ENCODE measurements around the gene ARVCF.

The ARVCF gene

GRCh38 chr22:20052309-20053259 is 36.0 kb upstream of the ARVCF start:
- no peak overlapping the region for H3K4ac ChIP-seq (ENCODE audit: low read length)
- no peak overlapping the region for H3K4me3 ChIP-seq (ENCODE audit: low read length in 2 of 2)
- no peak overlapping the region for H4K91ac ChIP-seq (ENCODE audit: low read depth, low read length, poor library complexity)
- H3K14ac ChIP-seq (ENCODE audit: low read length) = no peak overlapping the region
- no peak overlapping the region for H4K8ac ChIP-seq (ENCODE audit: low read depth, low read length)
- peak overlapping the region; percentile 85 for H3K23ac ChIP-seq (ENCODE audit: low read depth, low read length, poor library complexity)
- no CpG with 5 or more reads among the region's 26 CpGs for WGBS, 2 donors (ENCODE audit: extremely low coverage in 2 of 2, insufficient read length in 2 of 2, insufficient replicate concordance in 1 of 2)
- peak overlapping the region; percentile 66 for H2BK5ac ChIP-seq (ENCODE audit: low read length)
- peaks cover 0 to 6% of the 10 kb centered on the region in 2 donors for H3K9me3 ChIP-seq (replicated peaks in 1 of 2; ENCODE audit: control insufficient read depth in 2 of 2, insufficient read depth in 1 of 2, low read depth in 1 of 2, low read length in 2 of 2)
- H3K9ac ChIP-seq (ENCODE audit: low read depth, low read length, poor library complexity) = no peak overlapping the region
- H3K18ac ChIP-seq (ENCODE audit: low read length) = no peak overlapping the region
- H2AK5ac ChIP-seq (ENCODE audit: low read depth, low read length) = no peak overlapping the region
- H3K27ac ChIP-seq (replicated peaks; ENCODE audit: low read length) = no peak overlapping the region
- H2BK120ac ChIP-seq (ENCODE audit: low read depth, low read length) = no peak overlapping the region
- peaks cover 0 to 11% of the 10 kb centered on the region in 2 donors for H3K36me3 ChIP-seq (replicated peaks in 1 of 2; ENCODE audit: control insufficient read depth in 2 of 2, insufficient read depth in 2 of 2, low read length in 2 of 2)
- no peaks in the 10 kb centered on the region for H3K27me3 ChIP-seq (ENCODE audit: control insufficient read depth in 3 of 3, insufficient read depth in 3 of 3, low read depth in 1 of 3, low read length in 3 of 3)
- H2BK12ac ChIP-seq (ENCODE audit: low read length) = no peak overlapping the region
- H3K79me1 ChIP-seq (ENCODE audit: low read depth, low read length) = peaks cover 7% of the 10 kb centered on the region
- no peak overlapping the region for H2BK15ac ChIP-seq (ENCODE audit: low read length)
- no peak overlapping the region for H3K4me2 ChIP-seq (ENCODE audit: insufficient read depth, low read length, poor library complexity, severe bottlenecking)
- DNase-seq (ENCODE audit: low spot score) = no peak
- no peak overlapping the region for H2AFZ ChIP-seq (ENCODE audit: low read length)
- no peaks in the 10 kb centered on the region for H3K4me1 ChIP-seq (ENCODE audit: control insufficient read depth in 2 of 2, insufficient read depth in 1 of 2, low read depth in 1 of 2, low read length in 2 of 2)

GRCh38 chr22:20051927-20052308 is 35.3 kb upstream of the ARVCF start:
- Histone ChIP-seq H2BK120ac (ENCODE audit: low read depth, low read length) (no peak overlapping the region), H3K4me3 (ENCODE audit: low read length in 2 of 2) (no peak overlapping the region), H3K4me1 (ENCODE audit: control insufficient read depth in 2 of 2, insufficient read depth in 1 of 2, low read depth in 1 of 2, low read length in 2 of 2) (no peaks in the 10 kb centered on the region), H3K4ac (ENCODE audit: low read length) (no peak overlapping the region), H4K8ac (ENCODE audit: low read depth, low read length) (no peak overlapping the region), H2BK12ac (ENCODE audit: low read length) (no peak overlapping the region), H3K9me3 (replicated peaks in 1 of 2; ENCODE audit: control insufficient read depth in 2 of 2, insufficient read depth in 1 of 2, low read depth in 1 of 2, low read length in 2 of 2) (peaks cover 0 to 6% of the 10 kb centered on the region in 2 donors), H3K36me3 (replicated peaks in 1 of 2; ENCODE audit: control insufficient read depth in 2 of 2, insufficient read depth in 2 of 2, low read length in 2 of 2) (peaks cover under 1 to 11% of the 10 kb centered on the region in 2 donors), H3K79me1 (ENCODE audit: low read depth, low read length) (peaks cover 7% of the 10 kb centered on the region), H3K9ac (ENCODE audit: low read depth, low read length, poor library complexity) (no peak overlapping the region), H3K18ac (ENCODE audit: low read length) (no peak overlapping the region), H2BK5ac (ENCODE audit: low read length) (peak overlapping the region; percentile 66), H3K14ac (ENCODE audit: low read length) (no peak overlapping the region), H2BK15ac (ENCODE audit: low read length) (no peak overlapping the region), H2AFZ (ENCODE audit: low read length) (no peak overlapping the region), H3K27ac (replicated peaks; ENCODE audit: low read length) (no peak overlapping the region), H4K91ac (ENCODE audit: low read depth, low read length, poor library complexity) (no peak overlapping the region), H3K4me2 (ENCODE audit: insufficient read depth, low read length, poor library complexity, severe bottlenecking) (no peak overlapping the region), H3K23ac (ENCODE audit: low read depth, low read length, poor library complexity) (peak overlapping the region; percentile 85), H3K27me3 (ENCODE audit: control insufficient read depth in 3 of 3, insufficient read depth in 3 of 3, low read depth in 1 of 3, low read length in 3 of 3) (no peaks in the 10 kb centered on the region), H2AK5ac (ENCODE audit: low read depth, low read length) (no peak overlapping the region)
- no peak for DNase-seq (ENCODE audit: low spot score)
- no CpG with 5 or more reads among the region's 6 CpGs for WGBS, 2 donors (ENCODE audit: extremely low coverage in 2 of 2, insufficient read length in 2 of 2, insufficient replicate concordance in 1 of 2)

- Histone ChIP-seq H2BK120ac (ENCODE audit: low read depth, low read length) (no peak overlapping the region), H2AK5ac (ENCODE audit: low read depth, low read length) (no peak overlapping the region), H3K4ac (ENCODE audit: low read length) (no peak overlapping the region), H3K14ac (ENCODE audit: low read length) (no peak overlapping the region), H3K23ac (ENCODE audit: low read depth, low read length, poor library complexity) (no peak overlapping the region), H3K4me1 (ENCODE audit: control insufficient read depth in 2 of 2, insufficient read depth in 1 of 2, low read depth in 1 of 2, low read length in 2 of 2) (no peaks in the 10 kb centered on the region), H3K4me3 (ENCODE audit: low read length in 2 of 2) (no peak overlapping the region), H4K91ac (ENCODE audit: low read depth, low read length, poor library complexity) (no peak overlapping the region), H3K18ac (ENCODE audit: low read length) (no peak overlapping the region), H3K36me3 (replicated peaks in 1 of 2; ENCODE audit: control insufficient read depth in 2 of 2, insufficient read depth in 2 of 2, low read length in 2 of 2) (peaks cover 2 to 10% of the 10 kb centered on the region in 2 donors), H3K9ac (ENCODE audit: low read depth, low read length, poor library complexity) (no peak overlapping the region), H3K9me3 (replicated peaks in 1 of 2; ENCODE audit: control insufficient read depth in 2 of 2, insufficient read depth in 1 of 2, low read depth in 1 of 2, low read length in 2 of 2) (peaks cover 0 to 6% of the 10 kb centered on the region in 2 donors), H4K8ac (ENCODE audit: low read depth, low read length) (no peak overlapping the region), H2AFZ (ENCODE audit: low read length) (no peak overlapping the region), H3K27me3 (ENCODE audit: control insufficient read depth in 3 of 3, insufficient read depth in 3 of 3, low read depth in 1 of 3, low read length in 3 of 3) (no peaks in the 10 kb centered on the region), H3K4me2 (ENCODE audit: insufficient read depth, low read length, poor library complexity, severe bottlenecking) (no peak overlapping the region), H3K79me1 (ENCODE audit: low read depth, low read length) (no peaks in the 10 kb centered on the region), H2BK5ac (ENCODE audit: low read length) (no peak overlapping the region), H2BK12ac (ENCODE audit: low read length) (no peak overlapping the region), H2BK15ac (ENCODE audit: low read length) (no peak overlapping the region), H3K27ac (replicated peaks; ENCODE audit: low read length) (no peak overlapping the region)
- no CpG with 5 or more reads among the region's 4 CpGs for WGBS, 2 donors (ENCODE audit: extremely low coverage in 2 of 2, insufficient read length in 2 of 2, insufficient replicate concordance in 1 of 2)
- no peak for DNase-seq (ENCODE audit: low spot score)
Measured at GRCh38 chr22:20046730-20047129, 30.1 kb upstream of the ARVCF start.

- Histone ChIP-seq H3K79me1 (ENCODE audit: low read depth, low read length) (no peaks in the 10 kb centered on the region), H3K27me3 (ENCODE audit: control insufficient read depth in 3 of 3, insufficient read depth in 3 of 3, low read depth in 1 of 3, low read length in 3 of 3) (no peaks in the 10 kb centered on the region), H4K91ac (ENCODE audit: low read depth, low read length, poor library complexity) (no peak overlapping the region), H3K9me3 (replicated peaks in 1 of 2; ENCODE audit: control insufficient read depth in 2 of 2, insufficient read depth in 1 of 2, low read depth in 1 of 2, low read length in 2 of 2) (peaks cover 0 to 6% of the 10 kb centered on the region in 2 donors), H3K23ac (ENCODE audit: low read depth, low read length, poor library complexity) (peak overlapping the region; percentile 85), H3K36me3 (replicated peaks in 1 of 2; ENCODE audit: control insufficient read depth in 2 of 2, insufficient read depth in 2 of 2, low read length in 2 of 2) (peaks cover 2 to 14% of the 10 kb centered on the region in 2 donors), H2AK5ac (ENCODE audit: low read depth, low read length) (peak overlapping the region; percentile 35), H3K14ac (ENCODE audit: low read length) (peak overlapping the region; percentile 38), H3K4me3 (ENCODE audit: low read length in 2 of 2) (no peak overlapping the region), H2AFZ (ENCODE audit: low read length) (no peak overlapping the region), H2BK12ac (ENCODE audit: low read length) (peak overlapping the region; percentile 73), H4K8ac (ENCODE audit: low read depth, low read length) (no peak overlapping the region), H3K4ac (ENCODE audit: low read length) (peak overlapping the region; percentile 37), H3K27ac (replicated peaks; ENCODE audit: low read length) (no peak overlapping the region), H3K18ac (ENCODE audit: low read length) (no peak overlapping the region), H2BK120ac (ENCODE audit: low read depth, low read length) (no peak overlapping the region), H3K4me2 (ENCODE audit: insufficient read depth, low read length, poor library complexity, severe bottlenecking) (no peak overlapping the region), H2BK15ac (ENCODE audit: low read length) (no peak overlapping the region), H3K4me1 (ENCODE audit: control insufficient read depth in 2 of 2, insufficient read depth in 1 of 2, low read depth in 1 of 2, low read length in 2 of 2) (no peaks in the 10 kb centered on the region), H3K9ac (ENCODE audit: low read depth, low read length, poor library complexity) (no peak overlapping the region), H2BK5ac (ENCODE audit: low read length) (no peak overlapping the region)
- no CpG with 5 or more reads among the region's 10 CpGs for WGBS, 2 donors (ENCODE audit: extremely low coverage in 2 of 2, insufficient read length in 2 of 2, insufficient replicate concordance in 1 of 2)
- DNase-seq (ENCODE audit: low spot score) = no peak
Measured at GRCh38 chr22:20044495-20045151, 28.0 kb upstream of the ARVCF start.

Data from neuronal stem cell (in vitro differentiated cells).